ENCODE results near the gene RHOD. TPM values are rescaled to one million over a fixed set of nuclear protein-coding genes. Genes with fewer than 3 reads are reported as not detected.

Gene RHOD
- total RNA-seq, 2 donors from 2014 or later, result 17.1 to 18.1 TPM

- H3K36me3 ChIP-seq (ENCODE audit: control insufficient read depth, insufficient read depth, low read length), result no peaks in the 10 kb centered on the region
- Mint-ChIP-seq H3K27ac (no peak overlapping the region), H3K4me1 (no peaks in the 10 kb centered on the region), H3K4me3 (no peak overlapping the region), H3K9me3 (no peaks in the 10 kb centered on the region), H3K27me3 (ENCODE audit: insufficient read depth) (peaks cover 7% of the 10 kb centered on the region), H3K36me3 (ENCODE audit: low read depth) (no peaks in the 10 kb centered on the region)
- no peak overlapping the region for H3K4me3 ChIP-seq (ENCODE audit: low read length)
- no peaks in the 10 kb centered on the region for H3K9me3 ChIP-seq (ENCODE audit: control insufficient read depth, low read length)
- H3K27me3 ChIP-seq (ENCODE audit: control insufficient read depth, insufficient read depth, low read length, poor library complexity, severe bottlenecking), result no peaks in the 10 kb centered on the region
- TF ChIP-seq CTCF (conservative IDR thresholded peaks at IDR 0.05), result no peak
- no peaks in the 10 kb centered on the region for H3K4me1 ChIP-seq (ENCODE audit: control insufficient read depth, insufficient read depth, low read length)
- DNase-seq, result no peak
- H3K27ac ChIP-seq (ENCODE audit: low read depth, low read length), result no peak overlapping the region
- H3K9ac ChIP-seq (ENCODE audit: extremely low read depth, low read length, poor library complexity, severe bottlenecking), result no peak overlapping the region
- 88 to 94% methylated on average over 5 of the region's 5 CpGs for WGBS, 2 experiments (ENCODE audit: insufficient coverage in 1 of 2, insufficient read length in 1 of 2)
These were observed 40.1 kb upstream of the RHOD start for GRCh38 chr11:67016550-67016949.

- Mint-ChIP-seq H3K27me3 (ENCODE audit: insufficient read depth) (peaks cover 44% of the 10 kb centered on the region), H3K27ac (no peak overlapping the region), H3K4me3 (no peak overlapping the region), H3K9me3 (no peaks in the 10 kb centered on the region), H3K36me3 (ENCODE audit: low read depth) (no peaks in the 10 kb centered on the region), H3K4me1 (peaks cover 4% of the 10 kb centered on the region)
- 91 to 95% methylated on average over 6 of the region's 6 CpGs for WGBS, 2 experiments (ENCODE audit: insufficient coverage in 1 of 2, insufficient read length in 1 of 2)
- H3K4me1 ChIP-seq (ENCODE audit: control insufficient read depth, insufficient read depth, low read length), result no peaks in the 10 kb centered on the region
- H3K9me3 ChIP-seq (ENCODE audit: control insufficient read depth, low read length), result no peaks in the 10 kb centered on the region
- no peak for DNase-seq
- no peak overlapping the region for H3K27ac ChIP-seq (ENCODE audit: low read depth, low read length)
- H3K36me3 ChIP-seq (ENCODE audit: control insufficient read depth, insufficient read depth, low read length), result no peaks in the 10 kb centered on the region
- H3K27me3 ChIP-seq (ENCODE audit: control insufficient read depth, insufficient read depth, low read length, poor library complexity, severe bottlenecking), result peaks cover 35% of the 10 kb centered on the region
- no peak for TF ChIP-seq CTCF (conservative IDR thresholded peaks at IDR 0.05)
- no peak overlapping the region for H3K4me3 ChIP-seq (ENCODE audit: low read length)
- no peak overlapping the region for H3K9ac ChIP-seq (ENCODE audit: extremely low read depth, low read length, poor library complexity, severe bottlenecking)
These were observed 35.7 kb upstream of the RHOD start for GRCh38 chr11:67020949-67021348.

- no peak overlapping the region for H3K9ac ChIP-seq (ENCODE audit: extremely low read depth, low read length, poor library complexity, severe bottlenecking)
- peaks cover 52% of the 10 kb centered on the region for H3K27me3 Mint-ChIP-seq (ENCODE audit: insufficient read depth)
- peak overlapping the region; percentile 45 for H3K4me3 Mint-ChIP-seq
- no peaks in the 10 kb centered on the region for H3K36me3 ChIP-seq (ENCODE audit: control insufficient read depth, insufficient read depth, low read length)
- H3K4me1 Mint-ChIP-seq, result peaks cover 4% of the 10 kb centered on the region
- DNase-seq, result no peak
- H3K4me1 ChIP-seq (ENCODE audit: control insufficient read depth, insufficient read depth, low read length), result no peaks in the 10 kb centered on the region
- H3K27ac ChIP-seq (ENCODE audit: low read depth, low read length), result no peak overlapping the region
- H3K9me3 Mint-ChIP-seq, result no peaks in the 10 kb centered on the region
- TF ChIP-seq CTCF (conservative IDR thresholded peaks at IDR 0.05), result no peak
- H3K27me3 ChIP-seq (ENCODE audit: control insufficient read depth, insufficient read depth, low read length, poor library complexity, severe bottlenecking), result peaks cover 35% of the 10 kb centered on the region
- peak overlapping the region; percentile 68 for H3K4me3 ChIP-seq (ENCODE audit: low read length)
- H3K36me3 Mint-ChIP-seq (ENCODE audit: low read depth), result no peaks in the 10 kb centered on the region
- H3K27ac Mint-ChIP-seq, result no peak overlapping the region
- no peaks in the 10 kb centered on the region for H3K9me3 ChIP-seq (ENCODE audit: control insufficient read depth, low read length)
- 51 to 57% methylated on average over 11 to 20 of the region's 20 CpGs for WGBS, 2 experiments (ENCODE audit: insufficient coverage in 1 of 2, insufficient read length in 1 of 2)
These were observed 34.2 kb upstream of the RHOD start for GRCh38 chr11:67022341-67022933.
